ENCODE measurements around the gene CRPPA. TPM values are rescaled to one million over a fixed set of nuclear protein-coding genes. Genes with fewer than 3 reads are reported as not detected.
"Not testable (repeated sequence)": the region's sequence is repeated elsewhere in the genome, so short reads cannot be mapped to it uniquely, and the experiment has no call there.

Gene CRPPA
- polyA plus RNA-seq, 4 donors: 2.9 to 5.3 (median 4.4) TPM

GRCh38 chr7:16398146-16399017, 23.0 kb downstream of the CRPPA start:
- no peak for DNase-seq (ENCODE audit: low read depth in 4 of 4, low spot score in 3 of 4)

- DNase-seq (ENCODE audit: low read depth in 4 of 4, low spot score in 3 of 4): no peak
These were observed 23.7 kb downstream of the CRPPA start for GRCh38 chr7:16397501-16398145.

- DNase-seq (ENCODE audit: low read depth in 4 of 4, low spot score in 3 of 4): no peak
These were observed 24.4 kb downstream of the CRPPA start for GRCh38 chr7:16396766-16397500.

GRCh38 chr7:16395121-16395520, 26.2 kb downstream of the CRPPA start:
- no peak for DNase-seq (ENCODE audit: low read depth in 4 of 4, low spot score in 3 of 4)

GRCh38 chr7:16393862-16394422, 27.4 kb downstream of the CRPPA start:
- no peak for DNase-seq (ENCODE audit: low read depth in 4 of 4, low spot score in 3 of 4)

- no peak for DNase-seq (ENCODE audit: low read depth in 4 of 4, low spot score in 3 of 4)
These were observed 28.3 kb downstream of the CRPPA start for GRCh38 chr7:16392990-16393523.

GRCh38 chr7:16383786-16384185, 37.6 kb downstream of the CRPPA start:
- not testable (repeated sequence) for DNase-seq (ENCODE audit: low read depth in 4 of 4, low spot score in 3 of 4)

GRCh38 chr7:16383103-16383502, 38.2 kb downstream of the CRPPA start:
- DNase-seq (ENCODE audit: low read depth in 4 of 4, low spot score in 3 of 4): not testable (repeated sequence)

Other genes with a start within 250 kb of the CRPPA start
- gene SOSTDC1, start 44.2 kb upstream of the CRPPA start, polyA plus RNA-seq (ENCODE audit: insufficient read length in 4 of 4): 10 to 100 TPM; 42.1 to 72.8 (median 48.5) TPM
- gene LRRC72, start 105.3 kb upstream of the CRPPA start, polyA plus RNA-seq (ENCODE audit: insufficient read length in 4 of 4): not detected
- gene ANKMY2, start 224.2 kb upstream of the CRPPA start, polyA plus RNA-seq (ENCODE audit: insufficient read length in 4 of 4): 10 to 100 TPM; 30.7 to 40.0 (median 33.0) TPM
- 10 to 100 TPM; 52.5 to 86.0 (median 73.3) TPM for gene BZW2, start 224.6 kb upstream of the CRPPA start, polyA plus RNA-seq (ENCODE audit: insufficient read length in 4 of 4)